Cortex of kidney (tissue), 1 donor: ENCODE results near the gene TSPAN5.

Source experiments
- DNase-seq: peaks from one replicate; lab custom pipeline; 2025; lab: John Stamatoyannopoulos, UW

Gene TSPAN5

GRCh38 chr4:98617358-98618047 is 40.9 kb downstream of the TSPAN5 start:
- no peak for DNase-seq

GRCh38 chr4:98615991-98616390 is 42.4 kb downstream of the TSPAN5 start:
- DNase-seq: no peak

- no peak for DNase-seq
Observed at GRCh38 chr4:98614662-98615061, 43.7 kb downstream of the TSPAN5 start.

GRCh38 chr4:98614094-98614493 is 44.3 kb downstream of the TSPAN5 start:
- no peak for DNase-seq

GRCh38 chr4:98613453-98614075 is 44.8 kb downstream of the TSPAN5 start:
- DNase-seq: no peak

GRCh38 chr4:98612318-98613250 is 45.8 kb downstream of the TSPAN5 start:
- DNase-seq: no peak

- DNase-seq: no peak
Observed at GRCh38 chr4:98611677-98612317, 46.6 kb downstream of the TSPAN5 start.

- no peak for DNase-seq
Observed at GRCh38 chr4:98610926-98611676, 47.3 kb downstream of the TSPAN5 start.

GRCh38 chr4:98610431-98610830 is 48.0 kb downstream of the TSPAN5 start:
- no peak for DNase-seq

- DNase-seq: no peak
Observed at GRCh38 chr4:98609934-98610333, 48.5 kb downstream of the TSPAN5 start.

- DNase-seq: no peak
Observed at GRCh38 chr4:98608356-98608755, 50.1 kb downstream of the TSPAN5 start.

- DNase-seq: no peak
Observed at GRCh38 chr4:98606894-98607293, 51.5 kb downstream of the TSPAN5 start.

- no peak for DNase-seq
Observed at GRCh38 chr4:98605216-98605615, 53.2 kb downstream of the TSPAN5 start.

- no peak for DNase-seq
Observed at GRCh38 chr4:98604723-98605122, 53.7 kb downstream of the TSPAN5 start.

- DNase-seq: no peak
Observed at GRCh38 chr4:98603683-98604521, 54.5 kb downstream of the TSPAN5 start.

GRCh38 chr4:98602270-98602669 is 56.1 kb downstream of the TSPAN5 start:
- no peak for DNase-seq

- no peak for DNase-seq
Observed at GRCh38 chr4:98601708-98602107, 56.7 kb downstream of the TSPAN5 start.

- no peak for DNase-seq
Observed at GRCh38 chr4:98599617-98600205, 58.7 kb downstream of the TSPAN5 start.

GRCh38 chr4:98586962-98587354 is 71.5 kb downstream of the TSPAN5 start:
- DNase-seq: no peak

GRCh38 chr4:98586291-98586961 is 72.0 kb downstream of the TSPAN5 start:
- no peak for DNase-seq
